Astrocyte (in vitro differentiated cells and primary cell): ENCODE results near the gene LAMA3. TPM values are rescaled to one million over a fixed set of nuclear protein-coding genes. Genes with fewer than 3 reads are reported as not detected.

Source experiments
- DNase-seq: peaks from one replicate; pipeline ENCODE4 v3.0.0-alpha.2; 2010; ENCODE audit warnings: low read depth
- FAIRE-seq: peaks from 2 replicates; lab custom pipeline; 2011; peaks lifted over from hg19 to GRCh38; lab: Jason Lieb, UNC
- H2AFZ ChIP-seq: 2 replicates; pipeline ENCODE4 v1.6.0; 2012; ENCODE audit warnings: low read depth, low read length, inconsistent platforms
- H3K27ac ChIP-seq: 2 replicates; pipeline ENCODE4 v1.5.1; 2011; ENCODE audit warnings: low read depth, low read length, inconsistent platforms
- H3K27me3 ChIP-seq: 2 replicates; pipeline ENCODE4 v1.6.0; 2011; ENCODE audit warnings: low read length, inconsistent platforms; ENCODE audit not compliant: insufficient read depth
- H3K36me3 ChIP-seq: 2 replicates; pipeline ENCODE4 v1.5.1; 2011; ENCODE audit warnings: low read length, inconsistent platforms; ENCODE audit not compliant: insufficient read depth
- H3K4me1 ChIP-seq: 2 replicates; pipeline ENCODE4 v1.5.1; 2011; ENCODE audit warnings: low read length, inconsistent platforms; ENCODE audit not compliant: insufficient read depth
- H3K4me2 ChIP-seq: 2 replicates; pipeline ENCODE4 v1.6.0; 2012; ENCODE audit warnings: low read length, inconsistent platforms
- H3K4me3 ChIP-seq: 2 replicates; pipeline ENCODE4 v1.5.1; 2011; ENCODE audit warnings: low read depth, mild to moderate bottlenecking, low read length, inconsistent platforms; ENCODE audit not compliant: insufficient read depth
- H3K79me2 ChIP-seq: 2 replicates; pipeline ENCODE4 v1.6.0; 2012; ENCODE audit warnings: mild to moderate bottlenecking, low read length, inconsistent platforms; ENCODE audit not compliant: insufficient read depth
- H3K9ac ChIP-seq: 2 replicates; pipeline ENCODE4 v1.6.0; 2012; ENCODE audit warnings: mild to moderate bottlenecking, low read length, inconsistent platforms
- H3K9me3 ChIP-seq: 2 replicates; pipeline ENCODE4 v1.5.1; 2012; ENCODE audit warnings: low read depth, mild to moderate bottlenecking, low read length, inconsistent platforms; ENCODE audit not compliant: insufficient read depth
- H4K20me1 ChIP-seq: 2 replicates; pipeline ENCODE4 v1.6.0; 2012; ENCODE audit warnings: low read length, inconsistent platforms; ENCODE audit not compliant: insufficient read depth
- H3K27ac Mint-ChIP-seq: one replicate; pipeline ENCODE4 v1.8.0; 2021; ENCODE audit warnings: mild to moderate bottlenecking, mixed read lengths; ENCODE audit not compliant: unreplicated experiment
- H3K27me3 Mint-ChIP-seq: one replicate; pipeline ENCODE4 v1.8.0; 2021; ENCODE audit warnings: low read depth, mixed read lengths; ENCODE audit not compliant: unreplicated experiment
- H3K36me3 Mint-ChIP-seq: one replicate; pipeline ENCODE4 v1.8.0; 2021; ENCODE audit warnings: low read depth, mixed read lengths; ENCODE audit not compliant: unreplicated experiment
- H3K4me1 Mint-ChIP-seq: one replicate; pipeline ENCODE4 v1.8.0; 2021; ENCODE audit warnings: low read depth, mixed read lengths; ENCODE audit not compliant: unreplicated experiment
- H3K4me3 Mint-ChIP-seq: one replicate; pipeline ENCODE4 v1.8.0; 2021; ENCODE audit warnings: mild to moderate bottlenecking, moderate library complexity, mixed read lengths; ENCODE audit not compliant: unreplicated experiment
- H3K9me3 Mint-ChIP-seq: one replicate; pipeline ENCODE4 v1.8.0; 2021; ENCODE audit warnings: mild to moderate bottlenecking, mixed read lengths; ENCODE audit not compliant: unreplicated experiment
- CTCF ChIP-seq: IDR thresholded peaks from 2 replicates; pipeline ENCODE4 v1.5.1; 2011; ENCODE audit warnings: low read depth, mild to moderate bottlenecking, inconsistent platforms, low read length, moderate library complexity; ENCODE audit not compliant: insufficient read depth
- EZH2 ChIP-seq: IDR thresholded peaks from 2 replicates; pipeline ENCODE4 v1.6.1; 2012; ENCODE audit warnings: mild to moderate bottlenecking, low read length, inconsistent platforms; ENCODE audit not compliant: insufficient read depth
- total RNA-seq: library from RNA; stranded (reverse); gene quantifications from 2 replicates; pipeline ENCODE4 v1.2.1, GENCODE V29; 2021

Gene LAMA3
- total RNA-seq, 1 donor from 2014 or later: 0.86 TPM

- Histone ChIP-seq H4K20me1 (no peaks in the 10 kb centered on the region), H3K27me3 (no peaks in the 10 kb centered on the region), H3K27ac (no peak overlapping the region), H3K4me2 (no peak overlapping the region), H2AFZ (no peak overlapping the region), H3K79me2 (no peaks in the 10 kb centered on the region), H3K9ac (no peak overlapping the region), H3K9me3 (no peaks in the 10 kb centered on the region), H3K4me1 (peaks cover 23% of the 10 kb centered on the region), H3K4me3 (no peak overlapping the region), H3K36me3 (no peaks in the 10 kb centered on the region)
- TF ChIP-seq CTCF: no peak
- no peak for TF ChIP-seq EZH2
- Mint-ChIP-seq H3K4me1 (peaks cover 26% of the 10 kb centered on the region), H3K4me3 (no peak overlapping the region), H3K27me3 (no peaks in the 10 kb centered on the region), H3K9me3 (peaks cover 5% of the 10 kb centered on the region), H3K27ac (no peak overlapping the region), H3K36me3 (peaks cover 2% of the 10 kb centered on the region)
- FAIRE-seq (no peak), DNase-seq (no peak)
Observed at GRCh38 chr18:23842305-23842704, 153.1 kb downstream of the LAMA3 start.

- peak overlapping the region; percentile 69 for H3K27ac Mint-ChIP-seq
- peak overlapping the region; percentile 20 for H2AFZ ChIP-seq
Observed at GRCh38 chr18:23844991-23845680, 155.9 kb downstream of the LAMA3 start.

More at GRCh38 chr18:23844991-23845680, 155.9 kb downstream of the LAMA3 start:
- peaks cover 2% of the 10 kb centered on the region for H3K27me3 Mint-ChIP-seq
- TF ChIP-seq CTCF (no peak), EZH2 (no peak)
- FAIRE-seq: peak; percentile 88
- Histone ChIP-seq H3K4me2 (peak overlapping the region; percentile 24), H3K27me3 (no peaks in the 10 kb centered on the region), H4K20me1 (no peaks in the 10 kb centered on the region), H3K79me2 (no peaks in the 10 kb centered on the region), H3K9me3 (no peaks in the 10 kb centered on the region), H3K4me1 (peaks cover 8% of the 10 kb centered on the region), H3K4me3 (no peak overlapping the region), H3K27ac (no peak overlapping the region), H3K9ac (no peak overlapping the region), H3K36me3 (no peaks in the 10 kb centered on the region)
- peak; percentile 67 for DNase-seq
- peak overlapping the region; percentile 21 for H3K4me3 Mint-ChIP-seq
- H3K36me3 Mint-ChIP-seq: peaks cover 4% of the 10 kb centered on the region
- peaks cover 5% of the 10 kb centered on the region for H3K9me3 Mint-ChIP-seq
- H3K4me1 Mint-ChIP-seq: peaks cover 16% of the 10 kb centered on the region
